Measurements from ENCODE around the gene LRCH3. TPM values are rescaled to one million over a fixed set of nuclear protein-coding genes. Genes with fewer than 3 reads are reported as not detected.
A peak's percentile ranks its signal among the peaks of the same experiment; 100 is the strongest.

The LRCH3 gene
- total and polyA plus RNA-seq, 9 of the 15 experiments (the other 6 are each of a cell fraction or from before 2014, with no cell fraction given) = 4.6 to 75.3 (median 30.3) TPM

- TF ChIP-seq PBX2 (CRISPR knock-in tag; IDR thresholded peaks at IDR 0.05; ENCODE audit: low read depth) = no peak
- no peak for TF ChIP-seq PBX2 (tag; conservative IDR thresholded peaks at IDR 0.05; ENCODE audit: low read depth)
- no peak for TF ChIP-seq HDAC8 (tag; IDR thresholded peaks at IDR 0.05)
Observed at GRCh38 chr3:197794115-197794514, 3.1 kb downstream of the LRCH3 start (continued).

GRCh38 chr3:197795200-197795599, 4.1 kb downstream of the LRCH3 start:
- Histone ChIP-seq H3K9ac (ENCODE audit: insufficient read depth in 1 of 2, low read depth in 2 of 2, low read length in 2 of 2) (no peak overlapping the region), H4K20me1 (replicated peaks; ENCODE audit: control insufficient read depth, insufficient read depth, low read length) (peaks cover 6% of the 10 kb centered on the region; the same call in 1 of the 2 replicates), H3K4me1 (replicated peaks in 1 of 2; ENCODE audit: control insufficient read depth in 2 of 2, insufficient read depth in 2 of 2, low read length in 2 of 2) (peaks cover 18 to 20% of the 10 kb centered on the region in 2 experiments; a peak in 4 of 5 replicates), H3K27me3 (ENCODE audit: control insufficient read depth in 2 of 2, insufficient read depth in 2 of 2, low read length in 2 of 2) (no peaks in the 10 kb centered on the region), H3K9me1 (ENCODE audit: control insufficient read depth, insufficient read depth, low read length) (no peaks in the 10 kb centered on the region), H3K4me2 (ENCODE audit: insufficient read depth, low read length) (no peak overlapping the region), H3K27ac (ENCODE audit: extremely low read depth, low read depth, low read length) (no peak overlapping the region), H3K4me3 (no peak overlapping the region), H2AFZ (ENCODE audit: low read depth, low read length) (no peak overlapping the region), H3K36me3 (ENCODE audit: control insufficient read depth, insufficient read depth, low read length) (no peaks in the 10 kb centered on the region), H3K79me2 (ENCODE audit: control insufficient read depth, insufficient read depth, low read length) (peaks cover 88% of the 10 kb centered on the region), H3K9me3 (replicated peaks; ENCODE audit: control insufficient read depth, insufficient read depth, low read depth, low read length) (no peaks in the 10 kb centered on the region)
- ChIA-PET CTCF (ENCODE audit: low intra/inter-chr PET ratio) (no interaction called here), POLR2A (interaction anchor here (0.5 to 1.5 kb wide), 3 partner anchors 12 to 89 kb away, joined by 3 to 7 read pairs (median 4); no protein-coding TSS in a partner anchor)
- in situ Hi-C loops (cut with MboI) = no loop called here
- DNase-seq (ENCODE audit: extremely low read depth in 1 of 4, low spot score in 3 of 4) = no peak
- intact Hi-C loops (cut with micrococcal nuclease) = no loop called here
- TSS peak; percentile 10 for BruUV-seq (replicated peaks)
- ATAC-seq = no peak
- WGBS (ENCODE audit: insufficient coverage, low coverage, missing lambda C conversion rate) = 100% methylated on average over 1 of the region's 1 CpG
- no peak for FAIRE-seq
- TF ChIP-seq ATF6 (CRISPR knock-in tag; IDR thresholded peaks at IDR 0.05) (no peak), DLX4 (CRISPR knock-in tag; IDR thresholded peaks at IDR 0.05) (no peak), USF2 (CRISPR knock-in tag; IDR thresholded peaks at IDR 0.05) (no peak), ZNF133 (CRISPR knock-in tag; IDR thresholded peaks at IDR 0.05) (no peak), SIN3B (IDR thresholded peaks at IDR 0.05; ENCODE audit: low read depth) (no peak), CGGBP1 (CRISPR knock-in tag; IDR thresholded peaks at IDR 0.05) (no peak), ZNF197 (CRISPR knock-in tag; IDR thresholded peaks at IDR 0.05; ENCODE audit: low read depth) (no peak), ZNF384 (IDR thresholded peaks at IDR 0.05; ENCODE audit: low read depth, low read length) (no peak), PTTG1 (tag; IDR thresholded peaks at IDR 0.05; ENCODE audit: low read depth) (no peak), PURB (CRISPR knock-in tag; IDR thresholded peaks at IDR 0.05; ENCODE audit: low read depth) (no peak), BCOR (IDR thresholded peaks at IDR 0.05) (no peak)
